Stimulated activated CD8-positive, alpha-beta memory T cell treated with anti-CD3 and anti-CD28 coated beads, Interleukin-15, amount 100 ng/mL, for 24 hours (primary cell): ENCODE measurements around the gene SPIC.

Experiments
- DNase-seq: peaks from one replicate; pipeline ENCODE4 v3.0.0-alpha.2; 2020; ENCODE audit warnings: low read depth

Gene SPIC

DNA sequence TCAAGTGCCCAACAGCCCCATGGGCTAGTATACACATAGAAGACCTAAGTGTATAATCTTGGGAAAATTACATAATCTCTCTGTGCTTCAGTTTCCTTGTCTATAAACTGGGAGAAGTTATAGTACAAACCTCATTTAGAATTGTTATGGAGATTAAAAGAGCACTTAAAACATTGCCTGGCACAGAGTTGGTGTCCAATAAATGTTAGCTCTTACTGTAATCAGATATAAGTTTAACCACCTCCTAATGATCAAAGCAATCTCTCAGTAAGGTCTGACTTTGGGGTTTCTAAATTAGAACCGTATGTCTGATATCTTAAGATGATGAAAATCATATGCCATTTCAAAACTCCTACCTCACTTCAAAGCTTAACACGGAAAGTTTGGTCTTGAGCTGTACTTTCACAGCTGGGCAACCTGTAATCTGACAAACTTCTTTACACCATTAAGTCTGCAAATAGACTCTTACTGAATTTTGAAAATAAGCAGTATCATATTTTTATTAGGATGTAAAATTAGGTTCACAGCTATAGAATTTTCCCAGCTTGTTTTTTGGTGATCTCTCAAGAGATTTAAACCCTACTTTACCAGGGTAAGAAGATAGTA lies 61.0 kb downstream of the SPIC start:
- no peak for DNase-seq
